Measurements from ENCODE around the gene NELFA.
"Not testable (repeated sequence)": the region's sequence is repeated elsewhere in the genome, so short reads cannot be mapped to it uniquely, and the experiment has no call there.

NELFA gene

GRCh38 chr4:2043396-2044118 is 34.8 kb upstream of the NELFA start:
- ATAC-seq, result no peak
- Mint-ChIP-seq H3K27me3 (peaks cover 77% of the 10 kb centered on the region), H3K4me1 (peaks cover 11% of the 10 kb centered on the region), H3K27ac (no peak overlapping the region), H3K9me3 (no peaks in the 10 kb centered on the region), H3K4me3 (no peak overlapping the region)
- no peak for DNase-seq

GRCh38 chr4:2042947-2043395 is 34.2 kb upstream of the NELFA start:
- DNase-seq (no peak), ATAC-seq (no peak)
- Mint-ChIP-seq H3K9me3 (no peaks in the 10 kb centered on the region), H3K27me3 (peaks cover 74% of the 10 kb centered on the region), H3K4me3 (peak overlapping the region; percentile 71 to 79), H3K4me1 (peaks cover 11% of the 10 kb centered on the region), H3K27ac (peak overlapping the region; percentile 23 to 53)

- Mint-ChIP-seq H3K27me3 (peaks cover 68% of the 10 kb centered on the region), H3K9me3 (no peaks in the 10 kb centered on the region), H3K4me1 (peaks cover 11% of the 10 kb centered on the region), H3K4me3 (peak overlapping the region; percentile 79 to 84), H3K27ac (peak overlapping the region in 1 of 2 donors; percentile 23)
- peak in 1 of 2 donors; percentile 49 for DNase-seq
- ATAC-seq, result peak; percentile 59
These were observed 33.6 kb upstream of the NELFA start for GRCh38 chr4:2042204-2042946.

- Mint-ChIP-seq H3K4me1 (peaks cover 11% of the 10 kb centered on the region), H3K27ac (peak overlapping the region in 1 of 2 donors; percentile 88), H3K27me3 (peaks cover 67% of the 10 kb centered on the region), H3K4me3 (peak overlapping the region; percentile 84 to 92), H3K9me3 (no peaks in the 10 kb centered on the region)
- ATAC-seq, result peak; percentile 81
- peak; percentile 84 to 87 for DNase-seq
These were observed 32.7 kb upstream of the NELFA start for GRCh38 chr4:2041239-2042130.

GRCh38 chr4:2040391-2041238 is 31.8 kb upstream of the NELFA start:
- Mint-ChIP-seq H3K4me1 (peaks cover 11% of the 10 kb centered on the region), H3K4me3 (peak overlapping the region; percentile 51 to 72), H3K27me3 (peaks cover 67% of the 10 kb centered on the region), H3K27ac (no peak overlapping the region), H3K9me3 (no peaks in the 10 kb centered on the region)
- ATAC-seq, result no peak
- no peak for DNase-seq

- Mint-ChIP-seq H3K27ac (no peak overlapping the region), H3K9me3 (no peaks in the 10 kb centered on the region), H3K27me3 (peaks cover 70% of the 10 kb centered on the region), H3K4me3 (no peak overlapping the region), H3K4me1 (peaks cover 10% of the 10 kb centered on the region)
- ATAC-seq (no peak), DNase-seq (no peak)
These were observed 28.1 kb upstream of the NELFA start for GRCh38 chr4:2036866-2037265.

GRCh38 chr4:2036327-2036726 is 27.6 kb upstream of the NELFA start:
- H3K9me3 Mint-ChIP-seq, result no peaks in the 10 kb centered on the region
- no peak for ATAC-seq
- no peak overlapping the region for H3K27ac Mint-ChIP-seq
- DNase-seq, result no peak
- H3K27me3 Mint-ChIP-seq, result peaks cover 67% of the 10 kb centered on the region
- H3K4me3 Mint-ChIP-seq, result no peak overlapping the region
- peaks cover 6% of the 10 kb centered on the region for H3K4me1 Mint-ChIP-seq

GRCh38 chr4:2031161-2031560 is 22.4 kb upstream of the NELFA start:
- H3K4me3 Mint-ChIP-seq, H3K9me3 Mint-ChIP-seq, DNase-seq, H3K4me1 Mint-ChIP-seq, H3K27ac Mint-ChIP-seq, ATAC-seq: not testable (repeated sequence)
- peaks cover 59% of the 10 kb centered on the region for H3K27me3 Mint-ChIP-seq

GRCh38 chr4:2027120-2027519 is 18.3 kb upstream of the NELFA start:
- DNase-seq, H3K4me1 Mint-ChIP-seq, H3K4me3 Mint-ChIP-seq, H3K27ac Mint-ChIP-seq, ATAC-seq, H3K9me3 Mint-ChIP-seq: not testable (repeated sequence)
- H3K27me3 Mint-ChIP-seq, result peaks cover 51% of the 10 kb centered on the region

- Mint-ChIP-seq H3K27me3 (peaks cover 57% of the 10 kb centered on the region), H3K4me1 (no peaks in the 10 kb centered on the region), H3K27ac (no peak overlapping the region), H3K4me3 (no peak overlapping the region), H3K9me3 (peaks cover 0 to 7% of the 10 kb centered on the region in 2 donors)
- DNase-seq (no peak), ATAC-seq (no peak)
These were observed 17.0 kb upstream of the NELFA start for GRCh38 chr4:2025817-2026216.

- no peak overlapping the region for H3K4me3 Mint-ChIP-seq
- no peak for DNase-seq
- H3K27ac Mint-ChIP-seq, result no peak overlapping the region
- ATAC-seq, result no peak
- peaks cover 0 to 7% of the 10 kb centered on the region in 2 donors for H3K9me3 Mint-ChIP-seq
- no peaks in the 10 kb centered on the region for H3K4me1 Mint-ChIP-seq
- peaks cover 59% of the 10 kb centered on the region for H3K27me3 Mint-ChIP-seq
These were observed 15.9 kb upstream of the NELFA start for GRCh38 chr4:2024683-2025082.

- H3K27me3 Mint-ChIP-seq, result peaks cover 59% of the 10 kb centered on the region
- H3K9me3 Mint-ChIP-seq, H3K27ac Mint-ChIP-seq, H3K4me3 Mint-ChIP-seq, H3K4me1 Mint-ChIP-seq, DNase-seq, ATAC-seq: not testable (repeated sequence)
These were observed 12.7 kb upstream of the NELFA start for GRCh38 chr4:2021358-2022018.

- Mint-ChIP-seq H3K4me1 (peaks cover 4% of the 10 kb centered on the region), H3K4me3 (no peak overlapping the region), H3K27me3 (peaks cover 17% of the 10 kb centered on the region), H3K27ac (peak overlapping the region in 1 of 2 donors; percentile 59), H3K9me3 (no peaks in the 10 kb centered on the region)
- ATAC-seq (no peak), DNase-seq (no peak)
These were observed 6.2 kb upstream of the NELFA start for GRCh38 chr4:2015008-2015407.

- Mint-ChIP-seq H3K4me3 (no peak overlapping the region), H3K9me3 (no peaks in the 10 kb centered on the region), H3K27me3 (no peaks in the 10 kb centered on the region), H3K27ac (no peak overlapping the region), H3K4me1 (peaks cover 19% of the 10 kb centered on the region)
- DNase-seq (no peak), ATAC-seq (no peak)
These were observed 2.8 kb upstream of the NELFA start for GRCh38 chr4:2011583-2011982.
